ENCODE data around the gene FAM114A1.

Gene FAM114A1

DNA sequence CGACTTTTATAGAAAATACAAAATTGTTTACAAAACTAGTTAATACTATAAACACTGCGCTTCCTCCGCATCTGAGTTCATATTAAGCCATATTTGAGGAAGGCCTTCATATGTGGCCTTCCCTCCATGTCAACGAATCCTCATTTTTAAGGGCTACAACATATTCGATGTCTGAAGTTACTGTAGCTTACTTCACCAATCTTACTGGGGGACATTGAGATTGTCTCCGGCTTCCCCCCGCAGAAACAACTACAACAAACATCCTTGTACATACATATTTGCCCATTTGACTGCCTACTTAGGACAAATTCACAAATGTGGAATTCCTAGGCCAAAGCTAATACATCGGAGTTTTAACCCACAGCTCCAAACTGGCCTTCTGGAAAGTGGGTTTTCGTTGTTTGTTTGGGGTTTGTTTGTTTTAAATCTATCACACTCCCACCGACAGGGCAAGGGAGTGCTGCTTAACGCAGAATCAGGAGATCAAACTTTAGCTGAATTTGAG, 581 bp upstream of the FAM114A1 start:
- no peak for TF ChIP-seq CTCF (IDR thresholded peaks at IDR 0.05; ENCODE audit: low read length, missing control alignments)
- no peak for DNase-seq (ENCODE audit: low read depth)
- H3K4me3 ChIP-seq (replicated peaks; ENCODE audit: low read depth, low read length) = peak overlapping the region; percentile 87

GRCh38 chr4:38868059-38868960, 704 bp downstream of the FAM114A1 start:
- TF ChIP-seq CTCF (IDR thresholded peaks at IDR 0.05; ENCODE audit: low read length, missing control alignments) = no peak
- peak overlapping the region; percentile 87 for H3K4me3 ChIP-seq (replicated peaks; ENCODE audit: low read depth, low read length)

DNA sequence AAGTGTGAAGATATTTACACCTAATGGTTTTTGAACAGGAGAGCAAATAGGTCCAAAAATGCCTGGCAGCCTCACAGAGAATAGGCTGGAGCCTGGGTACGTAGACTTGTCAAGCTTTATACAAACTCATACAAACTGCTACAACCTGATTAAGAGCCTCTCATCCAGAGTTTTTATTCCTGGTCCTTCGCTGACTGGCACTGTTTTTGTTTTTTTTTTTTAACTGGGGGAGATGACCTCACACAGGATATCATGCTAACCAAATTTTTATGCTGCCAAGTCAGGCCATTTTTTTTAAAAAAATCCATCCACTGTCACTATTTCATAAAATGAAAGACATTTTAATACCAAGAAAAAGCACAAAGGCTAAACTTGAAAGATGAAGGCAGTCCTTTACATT, 1.9 kb downstream of the FAM114A1 start:
- H3K4me3 ChIP-seq (replicated peaks; ENCODE audit: low read depth, low read length) = peak overlapping the region; percentile 87
- no peak for TF ChIP-seq CTCF (IDR thresholded peaks at IDR 0.05; ENCODE audit: low read length, missing control alignments)
- DNase-seq (ENCODE audit: low read depth) = peak; percentile 34

More at GRCh38 chr4:38868059-38868960, 704 bp downstream of the FAM114A1 start:
- DNase-seq (ENCODE audit: low read depth) = peak; percentile 36

DNA sequence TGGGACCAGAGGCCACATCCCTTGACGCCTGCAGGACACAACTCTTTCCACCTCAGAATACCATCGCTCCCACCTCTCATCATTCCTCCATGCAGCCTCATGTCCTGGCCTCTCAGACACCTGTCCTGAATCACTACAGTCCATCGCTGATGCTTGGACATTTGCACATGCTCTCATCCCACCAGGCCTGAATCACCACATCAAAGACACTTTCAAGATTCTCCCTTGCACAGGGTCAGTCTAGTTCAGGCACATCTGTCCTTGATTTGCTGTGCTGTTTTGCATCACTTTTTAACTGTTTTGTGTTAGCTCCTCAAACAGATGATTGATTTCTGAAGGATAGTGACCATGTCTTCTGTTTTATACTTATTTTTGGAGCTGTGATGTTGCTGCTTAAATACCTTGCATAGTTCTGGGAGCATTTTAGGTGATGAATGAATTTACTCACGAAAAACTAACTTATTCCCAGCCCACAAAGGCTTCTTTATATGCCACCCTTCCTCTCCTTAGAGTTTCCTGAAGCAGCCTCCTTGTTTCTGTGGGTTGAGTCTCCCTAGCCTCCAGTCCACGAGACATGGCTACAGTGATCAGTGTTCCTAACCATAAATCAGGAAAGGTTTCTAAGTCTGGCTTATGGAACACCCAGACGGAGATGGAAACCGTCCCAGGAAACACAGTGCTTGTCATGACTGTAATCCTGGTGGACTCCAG, 2.6 kb downstream of the FAM114A1 start:
- no peak for DNase-seq (ENCODE audit: low read depth)
- TF ChIP-seq CTCF (IDR thresholded peaks at IDR 0.05; ENCODE audit: low read length, missing control alignments) = no peak
- no peak overlapping the region for H3K4me3 ChIP-seq (replicated peaks; ENCODE audit: low read depth, low read length)

- no peak overlapping the region for H3K4me3 ChIP-seq (replicated peaks; ENCODE audit: low read depth, low read length)
- TF ChIP-seq CTCF (IDR thresholded peaks at IDR 0.05; ENCODE audit: low read length, missing control alignments) = no peak
- DNase-seq (ENCODE audit: low read depth) = no peak
Measured at GRCh38 chr4:38871593-38871992, 4.0 kb downstream of the FAM114A1 start.

GRCh38 chr4:38872620-38873019, 5.0 kb downstream of the FAM114A1 start:
- no peak overlapping the region for H3K4me3 ChIP-seq (replicated peaks; ENCODE audit: low read depth, low read length)
- DNase-seq (ENCODE audit: low read depth) = no peak

More at GRCh38 chr4:38872620-38873019, 5.0 kb downstream of the FAM114A1 start:
- no peak for TF ChIP-seq CTCF (IDR thresholded peaks at IDR 0.05; ENCODE audit: low read length, missing control alignments)

Measured in fibroblast of pulmonary artery (primary cell).